ENCODE results near the gene CREB5. TPM values are rescaled to one million over a fixed set of nuclear protein-coding genes. Genes with fewer than 3 reads are reported as not detected.

Gene CREB5
- total RNA-seq, 1 donor from 2014 or later: 13.6 TPM

- no peak overlapping the region for H3K4me3 Mint-ChIP-seq
- H3K36me3 Mint-ChIP-seq: no peaks in the 10 kb centered on the region
- no peak overlapping the region for H3K27ac Mint-ChIP-seq
- TF ChIP-seq CTCF (IDR thresholded peaks at IDR 0.05; ENCODE audit: unreplicated experiment): no peak
- peaks cover 3% of the 10 kb centered on the region for H3K27me3 Mint-ChIP-seq (ENCODE audit: low read depth)
- DNase-seq (ENCODE audit: low spot score in 2 of 2, unreplicated experiment in 2 of 2): no peak
- H3K4me1 Mint-ChIP-seq: peaks cover 17% of the 10 kb centered on the region
- no peaks in the 10 kb centered on the region for H3K9me3 Mint-ChIP-seq
These were observed 28.3 kb upstream of the CREB5 start for GRCh38 chr7:28383975-28384374.

GRCh38 chr7:28389504-28390395, 22.6 kb upstream of the CREB5 start:
- peak overlapping the region; percentile 66 for H3K4me3 Mint-ChIP-seq
- peak overlapping the region; percentile 88 for H3K27ac Mint-ChIP-seq
- no peaks in the 10 kb centered on the region for H3K36me3 Mint-ChIP-seq
- peaks cover 3% of the 10 kb centered on the region for H3K9me3 Mint-ChIP-seq
- TF ChIP-seq CTCF (IDR thresholded peaks at IDR 0.05; ENCODE audit: unreplicated experiment): peak; percentile 88
- no peak for DNase-seq (ENCODE audit: low spot score in 2 of 2, unreplicated experiment in 2 of 2)
- H3K4me1 Mint-ChIP-seq: peaks cover 27% of the 10 kb centered on the region
- H3K27me3 Mint-ChIP-seq (ENCODE audit: low read depth): peaks cover 5% of the 10 kb centered on the region

GRCh38 chr7:28390426-28390825, 21.9 kb upstream of the CREB5 start:
- no peak for TF ChIP-seq CTCF (IDR thresholded peaks at IDR 0.05; ENCODE audit: unreplicated experiment)
- Mint-ChIP-seq H3K4me3 (peak overlapping the region; percentile 16), H3K9me3 (peaks cover 6% of the 10 kb centered on the region), H3K4me1 (peaks cover 31% of the 10 kb centered on the region), H3K36me3 (no peaks in the 10 kb centered on the region), H3K27ac (peak overlapping the region; percentile 63), H3K27me3 (ENCODE audit: low read depth) (peaks cover 5% of the 10 kb centered on the region)
- no peak for DNase-seq (ENCODE audit: low spot score in 2 of 2, unreplicated experiment in 2 of 2)

GRCh38 chr7:28392289-28392688, 20.0 kb upstream of the CREB5 start:
- no peak for TF ChIP-seq CTCF (IDR thresholded peaks at IDR 0.05; ENCODE audit: unreplicated experiment)
- no peak overlapping the region for H3K4me3 Mint-ChIP-seq
- H3K27me3 Mint-ChIP-seq (ENCODE audit: low read depth): peaks cover 3% of the 10 kb centered on the region
- peaks cover 46% of the 10 kb centered on the region for H3K4me1 Mint-ChIP-seq
- H3K27ac Mint-ChIP-seq: no peak overlapping the region
- H3K36me3 Mint-ChIP-seq: no peaks in the 10 kb centered on the region
- H3K9me3 Mint-ChIP-seq: peaks cover 6% of the 10 kb centered on the region
- DNase-seq (ENCODE audit: low spot score in 2 of 2, unreplicated experiment in 2 of 2): no peak

GRCh38 chr7:28395404-28395803, 16.9 kb upstream of the CREB5 start:
- H3K27me3 Mint-ChIP-seq (ENCODE audit: low read depth): peaks cover 17% of the 10 kb centered on the region
- peaks cover 6% of the 10 kb centered on the region for H3K9me3 Mint-ChIP-seq
- H3K27ac Mint-ChIP-seq: no peak overlapping the region
- no peaks in the 10 kb centered on the region for H3K36me3 Mint-ChIP-seq
- no peak for TF ChIP-seq CTCF (IDR thresholded peaks at IDR 0.05; ENCODE audit: unreplicated experiment)
- H3K4me3 Mint-ChIP-seq: no peak overlapping the region
- no peak for DNase-seq (ENCODE audit: low spot score in 2 of 2, unreplicated experiment in 2 of 2)
- peaks cover 25% of the 10 kb centered on the region for H3K4me1 Mint-ChIP-seq

Measured in mesothelial cell of epicardium (in vitro differentiated cells).